ENCODE results near the gene WDR88. TPM values are rescaled to one million over a fixed set of nuclear protein-coding genes. Genes with fewer than 3 reads are reported as not detected.

The WDR88 gene
- total RNA-seq, 1 donor from 2014 or later: not detected

DNA sequence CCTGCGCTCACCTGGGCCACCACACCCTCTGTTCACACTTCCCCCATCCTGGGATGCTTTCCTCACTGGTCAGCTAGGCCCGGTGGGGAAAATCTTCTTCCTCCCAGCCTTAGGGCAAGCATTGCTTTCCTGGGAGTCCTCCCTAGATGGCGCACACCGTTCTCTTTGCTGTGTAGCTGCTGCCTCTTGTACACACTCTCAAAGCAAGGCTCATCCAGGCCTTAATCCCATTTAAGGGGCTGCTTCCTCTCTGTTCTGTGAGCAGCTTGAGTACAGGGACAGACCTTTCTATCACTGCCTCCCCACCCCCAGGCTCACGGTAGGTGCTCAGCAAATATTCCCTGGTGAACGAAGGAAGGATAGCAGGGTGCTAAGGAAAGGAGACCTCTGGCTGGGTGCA lies 82.7 kb downstream of the WDR88 start:
- Mint-ChIP-seq H3K9me3 (no peaks in the 10 kb centered on the region), H3K4me1 (ENCODE audit: unreplicated experiment) (peaks cover 4% of the 10 kb centered on the region), H3K4me3 (no peak overlapping the region), H3K27ac (peak overlapping the region; percentile 1), H3K36me3 (no peaks in the 10 kb centered on the region), H3K27me3 (no peaks in the 10 kb centered on the region)
- no peak for DNase-seq (ENCODE audit: extremely low spot score, unreplicated experiment)
- TF ChIP-seq, protein P1, sequence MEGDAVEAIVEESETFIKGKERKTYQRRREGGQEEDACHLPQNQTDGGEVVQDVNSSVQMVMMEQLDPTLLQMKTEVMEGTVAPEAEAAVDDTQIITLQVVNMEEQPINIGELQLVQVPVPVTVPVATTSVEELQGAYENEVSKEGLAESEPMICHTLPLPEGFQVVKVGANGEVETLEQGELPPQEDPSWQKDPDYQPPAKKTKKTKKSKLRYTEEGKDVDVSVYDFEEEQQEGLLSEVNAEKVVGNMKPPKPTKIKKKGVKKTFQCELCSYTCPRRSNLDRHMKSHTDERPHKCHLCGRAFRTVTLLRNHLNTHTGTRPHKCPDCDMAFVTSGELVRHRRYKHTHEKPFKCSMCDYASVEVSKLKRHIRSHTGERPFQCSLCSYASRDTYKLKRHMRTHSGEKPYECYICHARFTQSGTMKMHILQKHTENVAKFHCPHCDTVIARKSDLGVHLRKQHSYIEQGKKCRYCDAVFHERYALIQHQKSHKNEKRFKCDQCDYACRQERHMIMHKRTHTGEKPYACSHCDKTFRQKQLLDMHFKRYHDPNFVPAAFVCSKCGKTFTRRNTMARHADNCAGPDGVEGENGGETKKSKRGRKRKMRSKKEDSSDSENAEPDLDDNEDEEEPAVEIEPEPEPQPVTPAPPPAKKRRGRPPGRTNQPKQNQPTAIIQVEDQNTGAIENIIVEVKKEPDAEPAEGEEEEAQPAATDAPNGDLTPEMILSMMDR (conservative IDR thresholded peaks at IDR 0.05): peak; percentile 54

DNA sequence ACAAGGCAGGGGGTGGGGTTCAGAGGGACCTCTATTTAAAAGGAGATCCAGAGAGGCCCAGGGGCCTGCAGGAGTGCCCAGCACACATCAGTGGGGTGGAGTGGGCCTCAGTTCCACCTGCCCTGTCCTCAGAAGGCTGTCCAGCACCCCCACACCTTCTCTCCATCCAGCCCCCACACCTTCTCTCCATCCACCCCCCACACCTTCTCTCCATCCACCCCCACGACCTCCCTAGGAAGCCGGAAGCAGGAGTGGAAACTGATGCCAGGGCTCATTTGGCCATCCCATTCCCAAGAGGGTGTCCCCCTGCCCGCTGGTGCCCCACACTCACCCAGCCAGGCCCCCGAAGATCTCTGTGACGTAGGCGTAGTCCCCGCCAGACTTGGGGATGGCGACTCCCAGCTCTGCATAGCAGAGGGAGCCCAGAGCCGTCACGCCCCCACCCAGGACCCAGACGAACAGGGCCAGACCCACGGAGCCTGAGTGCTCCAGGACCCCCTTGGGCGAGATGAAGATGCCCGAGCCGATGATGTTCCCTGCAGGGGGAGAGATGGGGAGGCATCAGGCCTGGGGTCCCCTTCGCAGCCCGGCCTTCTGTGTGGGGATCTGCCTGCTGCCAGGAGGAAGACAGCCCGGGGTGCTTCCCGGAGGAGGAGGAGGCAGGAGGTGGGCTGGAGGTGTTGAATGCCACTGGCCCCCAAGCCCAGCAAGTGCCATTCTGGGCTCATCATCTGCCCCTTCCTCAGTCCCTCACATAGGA lies 83.7 kb downstream of the WDR88 start:
- TF ChIP-seq, protein P1 (conservative IDR thresholded peaks at IDR 0.05): no peak
- H3K36me3 Mint-ChIP-seq: no peaks in the 10 kb centered on the region
- H3K4me3 Mint-ChIP-seq: no peak overlapping the region

DNA sequence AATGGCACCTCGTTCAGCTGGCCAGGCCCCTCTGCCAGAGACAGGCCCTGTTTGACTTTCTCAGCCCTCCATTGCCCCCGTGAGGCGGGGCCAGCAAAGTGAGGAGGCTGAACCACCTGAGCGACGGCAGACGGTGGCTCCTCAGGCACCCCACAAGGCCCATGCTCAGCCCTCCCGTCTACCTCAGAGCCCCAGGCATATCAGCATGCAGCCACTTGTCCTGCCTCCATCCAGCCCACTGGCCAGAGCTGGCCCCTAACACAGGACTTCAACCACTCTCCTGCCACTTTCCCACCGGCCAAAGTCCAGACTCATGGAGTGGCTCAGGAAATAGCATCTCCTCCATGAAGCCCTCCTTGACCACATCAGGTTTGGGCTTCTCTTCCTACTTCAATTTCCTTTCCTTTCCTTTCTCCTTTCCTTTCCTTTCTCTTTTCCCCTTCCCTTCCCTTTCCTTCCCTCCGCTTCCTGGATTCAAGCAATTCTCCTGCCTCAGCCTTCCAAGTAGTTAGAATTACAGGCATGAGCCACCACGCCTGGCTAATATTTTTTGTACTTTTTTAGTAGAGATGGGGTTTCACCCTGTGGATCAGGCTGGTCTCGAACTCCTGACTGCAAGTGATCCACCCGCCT lies 84.4 kb downstream of the WDR88 start:
- TF ChIP-seq, protein P1 (conservative IDR thresholded peaks at IDR 0.05): no peak
- Mint-ChIP-seq H3K36me3 (no peaks in the 10 kb centered on the region), H3K9me3 (no peaks in the 10 kb centered on the region), H3K4me1 (ENCODE audit: unreplicated experiment) (peaks cover 8% of the 10 kb centered on the region), H3K27me3 (peaks cover 11% of the 10 kb centered on the region), H3K4me3 (no peak overlapping the region), H3K27ac (no peak overlapping the region)
- no peak for DNase-seq (ENCODE audit: extremely low spot score, unreplicated experiment)

More for the DNA sequence above, 83.7 kb downstream of the WDR88 start:
- Mint-ChIP-seq H3K27ac (no peak overlapping the region), H3K27me3 (peaks cover 4% of the 10 kb centered on the region), H3K4me1 (ENCODE audit: unreplicated experiment) (peaks cover 4% of the 10 kb centered on the region), H3K9me3 (no peaks in the 10 kb centered on the region)
- no peak for DNase-seq (ENCODE audit: extremely low spot score, unreplicated experiment)

DNA sequence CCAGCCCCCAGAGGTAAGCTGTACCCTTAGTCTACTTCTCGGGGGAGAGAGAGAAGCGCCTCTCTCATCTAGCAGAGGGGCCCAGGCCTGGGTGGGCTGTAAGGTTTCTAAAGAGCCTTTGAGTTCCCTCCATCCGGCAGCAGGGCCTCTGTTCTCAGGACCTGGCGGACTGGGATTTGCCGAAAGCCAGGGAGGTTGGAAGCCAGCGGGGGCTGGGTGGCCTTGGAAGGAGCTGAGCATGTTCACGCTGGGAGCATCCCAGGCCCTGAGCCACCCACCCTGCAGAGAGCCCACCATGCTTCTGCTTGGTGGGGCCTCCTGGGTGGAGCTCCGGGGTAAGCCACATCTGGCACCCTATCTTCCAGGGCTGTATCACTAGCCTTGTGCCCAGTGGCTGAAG lies 86.0 kb downstream of the WDR88 start:
- no peak overlapping the region for H3K4me3 Mint-ChIP-seq
- H3K9me3 Mint-ChIP-seq: no peaks in the 10 kb centered on the region
- peaks cover 8% of the 10 kb centered on the region for H3K4me1 Mint-ChIP-seq (ENCODE audit: unreplicated experiment)
- peaks cover 21% of the 10 kb centered on the region for H3K27me3 Mint-ChIP-seq
- no peaks in the 10 kb centered on the region for H3K36me3 Mint-ChIP-seq
- TF ChIP-seq, protein P1 (conservative IDR thresholded peaks at IDR 0.05): no peak
- no peak for DNase-seq (ENCODE audit: extremely low spot score, unreplicated experiment)
- H3K27ac Mint-ChIP-seq: no peak overlapping the region

DNA sequence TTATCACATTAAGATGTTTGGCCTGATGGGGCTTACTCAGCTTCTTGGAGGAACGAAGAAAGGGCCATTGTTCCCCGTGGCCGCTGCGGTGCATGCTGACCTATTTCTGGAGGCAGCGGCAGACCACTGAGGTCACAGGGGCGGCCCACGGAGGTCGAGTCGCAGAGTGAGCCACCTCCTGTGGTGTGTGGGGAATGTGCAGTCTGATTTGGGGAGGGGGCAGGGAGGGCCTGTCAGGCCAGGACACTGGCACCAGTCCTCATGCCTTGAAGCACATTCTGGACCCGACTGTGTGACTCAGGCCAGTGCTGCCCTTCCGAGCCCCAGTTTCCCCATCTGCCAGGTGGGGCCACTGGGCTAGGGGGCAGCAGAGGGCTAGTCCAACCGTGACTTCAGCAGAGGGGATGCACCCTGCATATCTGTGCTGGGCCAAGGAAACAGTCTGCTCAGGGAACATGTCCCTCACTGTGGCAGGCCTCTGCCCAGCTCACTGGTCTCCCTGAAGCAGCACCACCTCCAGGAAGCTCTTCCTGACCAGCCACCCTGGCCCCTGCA lies 87.4 kb downstream of the WDR88 start:
- Mint-ChIP-seq H3K27me3 (peaks cover 34% of the 10 kb centered on the region), H3K9me3 (no peaks in the 10 kb centered on the region), H3K27ac (no peak overlapping the region), H3K36me3 (no peaks in the 10 kb centered on the region), H3K4me3 (no peak overlapping the region), H3K4me1 (ENCODE audit: unreplicated experiment) (peaks cover 7% of the 10 kb centered on the region)
- no peak for DNase-seq (ENCODE audit: extremely low spot score, unreplicated experiment)
- TF ChIP-seq, protein P1 (conservative IDR thresholded peaks at IDR 0.05): no peak
